ENCODE data around the gene ITIH5. TPM values are rescaled to one million over a fixed set of nuclear protein-coding genes. Genes with fewer than 3 reads are reported as not detected.

The ITIH5 gene
- total RNA-seq, 1 donor from 2014 or later = 3.4 TPM

DNA sequence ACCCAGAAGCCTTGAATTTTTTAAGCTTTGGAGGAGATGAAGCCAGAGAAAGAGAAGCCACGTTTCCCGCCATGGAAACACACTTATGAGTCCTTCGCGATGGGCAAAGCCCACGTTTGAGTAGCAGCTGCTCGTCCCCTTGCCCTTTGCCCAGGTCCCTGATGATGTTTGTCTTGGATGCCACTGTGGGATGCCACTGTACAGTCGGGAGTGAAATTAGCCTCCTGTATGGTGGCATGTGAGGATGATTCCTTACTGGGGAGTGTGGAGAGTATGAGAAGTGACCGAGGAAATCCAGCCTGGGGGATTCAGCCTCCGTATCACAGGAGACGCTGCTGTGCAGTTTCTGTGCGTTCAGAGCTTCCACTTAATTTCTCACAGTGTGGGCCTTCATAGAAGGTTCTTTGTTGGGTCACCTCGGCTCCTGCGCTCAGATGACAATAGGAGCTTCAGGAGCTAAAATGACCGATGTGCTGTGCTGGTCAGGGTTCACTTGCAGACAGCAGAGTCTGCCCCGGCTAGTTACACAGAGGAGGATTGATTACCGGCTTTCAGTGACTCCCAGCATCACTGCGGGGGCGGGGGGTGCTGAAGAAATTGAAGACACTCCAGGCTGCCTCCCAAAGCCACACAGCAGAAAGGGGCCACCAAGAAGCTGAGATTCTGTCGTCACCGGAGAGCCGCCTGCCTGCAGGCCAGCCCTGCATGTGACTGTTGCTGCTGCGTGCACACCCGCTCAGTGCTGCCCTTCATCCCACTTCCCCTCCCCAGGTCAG is 133.9 kb downstream of the ITIH5 start:
- peak overlapping the region; percentile 28 for H3K4me3 Mint-ChIP-seq (ENCODE audit: unreplicated experiment)
- no peak for DNase-seq (ENCODE audit: low spot score)
- H3K36me3 Mint-ChIP-seq (ENCODE audit: low read depth) = no peaks in the 10 kb centered on the region
- peaks cover 18% of the 10 kb centered on the region for H3K4me1 Mint-ChIP-seq (ENCODE audit: low read depth)
- H3K9me3 Mint-ChIP-seq (ENCODE audit: low read depth) = no peaks in the 10 kb centered on the region
- peaks cover 33% of the 10 kb centered on the region for H3K27me3 Mint-ChIP-seq (ENCODE audit: low read depth)
- no peak overlapping the region for H3K27ac Mint-ChIP-seq (ENCODE audit: unreplicated experiment)
- TF ChIP-seq, protein P1, sequence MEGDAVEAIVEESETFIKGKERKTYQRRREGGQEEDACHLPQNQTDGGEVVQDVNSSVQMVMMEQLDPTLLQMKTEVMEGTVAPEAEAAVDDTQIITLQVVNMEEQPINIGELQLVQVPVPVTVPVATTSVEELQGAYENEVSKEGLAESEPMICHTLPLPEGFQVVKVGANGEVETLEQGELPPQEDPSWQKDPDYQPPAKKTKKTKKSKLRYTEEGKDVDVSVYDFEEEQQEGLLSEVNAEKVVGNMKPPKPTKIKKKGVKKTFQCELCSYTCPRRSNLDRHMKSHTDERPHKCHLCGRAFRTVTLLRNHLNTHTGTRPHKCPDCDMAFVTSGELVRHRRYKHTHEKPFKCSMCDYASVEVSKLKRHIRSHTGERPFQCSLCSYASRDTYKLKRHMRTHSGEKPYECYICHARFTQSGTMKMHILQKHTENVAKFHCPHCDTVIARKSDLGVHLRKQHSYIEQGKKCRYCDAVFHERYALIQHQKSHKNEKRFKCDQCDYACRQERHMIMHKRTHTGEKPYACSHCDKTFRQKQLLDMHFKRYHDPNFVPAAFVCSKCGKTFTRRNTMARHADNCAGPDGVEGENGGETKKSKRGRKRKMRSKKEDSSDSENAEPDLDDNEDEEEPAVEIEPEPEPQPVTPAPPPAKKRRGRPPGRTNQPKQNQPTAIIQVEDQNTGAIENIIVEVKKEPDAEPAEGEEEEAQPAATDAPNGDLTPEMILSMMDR (IDR thresholded peaks at IDR 0.05) = no peak

DNA sequence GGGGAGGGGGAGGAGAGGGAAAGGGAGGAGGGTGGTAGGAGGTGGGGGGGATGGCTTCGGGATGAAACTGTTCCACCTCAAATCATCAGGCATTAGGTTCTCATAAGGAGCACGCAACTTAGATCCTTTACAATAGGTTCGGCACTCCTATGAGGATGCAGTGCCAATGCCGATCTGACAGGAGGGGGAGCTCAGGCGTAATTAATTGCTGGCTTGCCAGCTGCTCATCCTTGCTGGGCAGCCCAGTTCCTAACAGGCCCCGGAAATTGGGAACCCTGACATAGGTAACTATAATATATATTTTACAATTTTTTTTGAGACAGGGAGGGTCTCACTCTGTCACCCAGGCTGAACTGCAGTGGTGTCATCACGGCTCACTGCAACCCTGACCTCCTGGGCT is 137.1 kb downstream of the ITIH5 start:
- no peak for DNase-seq (ENCODE audit: low spot score)
- no peak overlapping the region for H3K4me3 Mint-ChIP-seq (ENCODE audit: unreplicated experiment)
- H3K36me3 Mint-ChIP-seq (ENCODE audit: low read depth) = no peaks in the 10 kb centered on the region
- H3K9me3 Mint-ChIP-seq (ENCODE audit: low read depth) = no peaks in the 10 kb centered on the region
- H3K27me3 Mint-ChIP-seq (ENCODE audit: low read depth) = peaks cover 44% of the 10 kb centered on the region
- TF ChIP-seq, protein P1 (IDR thresholded peaks at IDR 0.05) = peak; percentile 74
- peaks cover 18% of the 10 kb centered on the region for H3K4me1 Mint-ChIP-seq (ENCODE audit: low read depth)
- H3K27ac Mint-ChIP-seq (ENCODE audit: unreplicated experiment) = no peak overlapping the region

DNA sequence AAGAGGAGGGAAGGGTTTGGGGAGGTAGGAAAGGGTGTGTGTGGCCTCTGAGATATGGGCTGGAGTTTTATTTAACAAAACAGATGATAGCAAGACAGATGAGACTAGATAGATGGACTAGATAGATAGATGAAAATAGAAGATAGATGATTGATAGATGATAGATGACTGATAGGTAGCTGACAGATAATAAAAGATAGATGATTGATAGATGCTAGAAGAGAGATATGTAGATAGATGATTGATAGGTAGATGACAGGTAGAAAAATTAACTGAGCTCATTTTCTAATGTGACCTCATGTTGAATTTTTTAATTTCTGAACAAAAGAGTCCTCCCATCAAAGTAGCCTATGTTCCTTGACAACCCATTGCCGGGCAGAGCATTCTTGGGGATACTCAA is 139.3 kb downstream of the ITIH5 start:
- H3K4me3 Mint-ChIP-seq (ENCODE audit: unreplicated experiment) = no peak overlapping the region
- H3K27ac Mint-ChIP-seq (ENCODE audit: unreplicated experiment) = no peak overlapping the region
- H3K36me3 Mint-ChIP-seq (ENCODE audit: low read depth) = no peaks in the 10 kb centered on the region
- H3K9me3 Mint-ChIP-seq (ENCODE audit: low read depth) = no peaks in the 10 kb centered on the region
- DNase-seq (ENCODE audit: low spot score) = no peak
- H3K27me3 Mint-ChIP-seq (ENCODE audit: low read depth) = peaks cover 50% of the 10 kb centered on the region
- TF ChIP-seq, protein P1 (IDR thresholded peaks at IDR 0.05) = no peak
- no peaks in the 10 kb centered on the region for H3K4me1 Mint-ChIP-seq (ENCODE audit: low read depth)

DNA sequence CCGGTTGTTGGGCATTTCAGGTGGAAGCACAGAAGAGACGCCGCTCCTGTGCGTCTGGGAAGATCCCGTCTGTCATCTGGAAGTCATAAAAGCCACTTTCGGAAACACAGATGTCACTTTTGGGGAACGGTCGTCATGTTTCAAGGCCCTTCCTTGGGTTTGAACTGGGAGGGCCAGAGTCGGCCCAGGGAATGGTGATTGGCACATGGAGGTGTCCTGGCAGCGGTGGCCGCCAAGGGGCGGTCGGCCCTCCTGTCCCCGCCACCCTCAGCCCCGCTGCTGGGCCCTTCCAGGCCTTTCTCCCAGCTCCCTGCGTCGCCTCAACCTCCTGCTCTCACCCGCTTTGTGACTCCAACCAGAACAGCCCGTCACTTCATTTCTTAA is 140.8 kb downstream of the ITIH5 start:
- Mint-ChIP-seq H3K27ac (ENCODE audit: unreplicated experiment) (no peak overlapping the region), H3K4me1 (ENCODE audit: low read depth) (no peaks in the 10 kb centered on the region), H3K9me3 (ENCODE audit: low read depth) (no peaks in the 10 kb centered on the region), H3K4me3 (ENCODE audit: unreplicated experiment) (no peak overlapping the region), H3K36me3 (ENCODE audit: low read depth) (no peaks in the 10 kb centered on the region), H3K27me3 (ENCODE audit: low read depth) (peaks cover 44% of the 10 kb centered on the region)
- TF ChIP-seq, protein P1 (IDR thresholded peaks at IDR 0.05) = no peak
- DNase-seq (ENCODE audit: low spot score) = no peak

DNA sequence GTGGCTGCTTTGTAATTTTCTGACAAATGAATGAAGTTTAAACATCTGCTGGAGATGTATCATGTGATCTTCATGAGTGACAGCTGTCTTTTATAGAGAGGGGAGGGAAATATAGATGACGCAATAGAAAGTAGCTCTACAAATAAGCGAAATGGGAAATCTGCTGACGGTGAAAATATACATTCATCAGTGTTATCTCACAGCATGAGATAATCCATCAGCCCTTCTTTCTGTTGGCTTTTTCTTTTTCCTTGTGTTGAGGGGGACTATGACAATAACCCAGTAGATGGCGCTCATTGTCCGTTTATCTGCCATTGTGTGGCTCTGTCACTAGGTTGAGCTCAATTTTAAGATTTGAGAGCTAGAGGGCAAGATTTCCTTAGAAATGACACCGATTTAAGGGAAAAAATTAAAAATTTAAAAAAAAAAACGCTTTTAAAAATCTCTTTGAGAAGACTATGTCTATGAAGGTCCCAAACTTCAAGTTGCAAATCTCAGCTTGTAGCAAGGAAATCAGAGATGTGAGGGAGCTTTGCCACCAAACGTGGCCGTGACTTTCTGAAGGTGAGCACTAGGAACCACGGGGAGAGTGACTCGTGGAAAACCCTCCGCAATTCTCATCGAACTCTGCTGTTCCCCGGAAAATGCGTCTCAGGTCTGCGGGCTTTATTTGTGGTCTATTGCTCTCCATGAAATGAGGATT is 141.3 kb downstream of the ITIH5 start:
- Mint-ChIP-seq H3K27ac (ENCODE audit: unreplicated experiment) (no peak overlapping the region), H3K27me3 (ENCODE audit: low read depth) (peaks cover 45% of the 10 kb centered on the region), H3K4me1 (ENCODE audit: low read depth) (no peaks in the 10 kb centered on the region), H3K9me3 (ENCODE audit: low read depth) (no peaks in the 10 kb centered on the region), H3K4me3 (ENCODE audit: unreplicated experiment) (no peak overlapping the region), H3K36me3 (ENCODE audit: low read depth) (no peaks in the 10 kb centered on the region)
- TF ChIP-seq, protein P1 (IDR thresholded peaks at IDR 0.05) = peak; percentile 94
- DNase-seq (ENCODE audit: low spot score) = no peak
